ENCODE results near the gene PYROXD2.
"Not testable (repeated sequence)": the region's sequence is repeated elsewhere in the genome, so short reads cannot be mapped to it uniquely, and the experiment has no call there.

The PYROXD2 gene

GRCh38 chr10:98390406-98390805 is 24.6 kb downstream of the PYROXD2 start:
- no peak for DNase-seq (ENCODE audit: low read depth)

- DNase-seq (ENCODE audit: low read depth) = no peak
Measured at GRCh38 chr10:98389398-98389797, 25.6 kb downstream of the PYROXD2 start.

GRCh38 chr10:98388101-98388655 is 26.8 kb downstream of the PYROXD2 start:
- no peak for DNase-seq (ENCODE audit: low read depth)

GRCh38 chr10:98384531-98385133 is 30.4 kb downstream of the PYROXD2 start:
- no peak for DNase-seq (ENCODE audit: low read depth)

- no peak for DNase-seq (ENCODE audit: low read depth)
Measured at GRCh38 chr10:98383869-98384268, 31.1 kb downstream of the PYROXD2 start.

GRCh38 chr10:98383134-98383667 is 31.8 kb downstream of the PYROXD2 start:
- not testable (repeated sequence) for DNase-seq (ENCODE audit: low read depth)

- DNase-seq (ENCODE audit: low read depth) = no peak
Measured at GRCh38 chr10:98382691-98383101, 32.3 kb downstream of the PYROXD2 start.

- no peak for DNase-seq (ENCODE audit: low read depth)
Measured at GRCh38 chr10:98380493-98381339, 34.3 kb downstream of the PYROXD2 start.

GRCh38 chr10:98378722-98379121 is 36.3 kb downstream of the PYROXD2 start:
- DNase-seq (ENCODE audit: low read depth) = no peak

- DNase-seq (ENCODE audit: low read depth) = no peak
Measured at GRCh38 chr10:98377536-98377935, 37.4 kb downstream of the PYROXD2 start.

- DNase-seq (ENCODE audit: low read depth) = no peak
Measured at GRCh38 chr10:98377001-98377400, 38.0 kb downstream of the PYROXD2 start.

- no peak for DNase-seq (ENCODE audit: low read depth)
Measured at GRCh38 chr10:98376485-98376884, 38.5 kb downstream of the PYROXD2 start.

GRCh38 chr10:98374217-98374985 is 40.6 kb downstream of the PYROXD2 start:
- DNase-seq (ENCODE audit: low read depth) = no peak

GRCh38 chr10:98373260-98374040 is 41.5 kb downstream of the PYROXD2 start:
- DNase-seq (ENCODE audit: low read depth) = no peak

- DNase-seq (ENCODE audit: low read depth) = no peak
Measured at GRCh38 chr10:98370831-98371820, 43.9 kb downstream of the PYROXD2 start.

- no peak for DNase-seq (ENCODE audit: low read depth)
Measured at GRCh38 chr10:98369801-98370200, 45.2 kb downstream of the PYROXD2 start.

GRCh38 chr10:98368644-98369043 is 46.3 kb downstream of the PYROXD2 start:
- no peak for DNase-seq (ENCODE audit: low read depth)

- DNase-seq (ENCODE audit: low read depth) = no peak
Measured at GRCh38 chr10:98367604-98368451, 47.2 kb downstream of the PYROXD2 start.

GRCh38 chr10:98366062-98366530 is 48.9 kb downstream of the PYROXD2 start:
- DNase-seq (ENCODE audit: low read depth) = no peak
